NB4 (cell line): Measurements from ENCODE around the gene PER2.

ENCODE experiments used
- POLR2A ChIP-seq: IDR thresholded peaks from 2 replicates; pipeline ENCODE4 v1.6.1; 2011; ENCODE audit warnings: mild to moderate bottlenecking; ENCODE audit not compliant: insufficient read length; ENCODE audit errors: extremely low read depth
- TF ChIP-seq, protein P1 (sequence below): IDR thresholded peaks from one replicate; pipeline ENCODE4 v1.5.1; 2012; ENCODE audit warnings: low read depth, low read length

DNA sequence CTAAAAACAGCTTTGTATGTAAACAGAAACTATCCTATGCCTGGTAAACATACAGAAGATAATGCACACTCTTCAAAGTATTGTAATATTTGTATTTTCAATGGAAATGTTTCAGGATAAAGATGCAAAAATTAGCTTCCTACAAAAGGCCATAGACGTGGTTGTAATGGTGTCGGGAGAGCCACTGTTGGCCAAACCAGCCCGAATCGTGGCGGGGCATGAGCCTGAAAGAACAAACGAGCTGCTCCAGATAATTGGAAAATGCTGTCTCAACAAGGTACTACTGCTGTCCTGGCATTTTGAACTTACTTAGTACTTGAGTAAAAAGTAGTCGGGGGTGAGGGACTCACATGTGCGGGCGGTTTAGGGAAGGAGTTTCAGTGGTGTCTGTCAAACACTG lies 37.3 kb upstream of the PER2 start:
- TF ChIP-seq, protein P1, sequence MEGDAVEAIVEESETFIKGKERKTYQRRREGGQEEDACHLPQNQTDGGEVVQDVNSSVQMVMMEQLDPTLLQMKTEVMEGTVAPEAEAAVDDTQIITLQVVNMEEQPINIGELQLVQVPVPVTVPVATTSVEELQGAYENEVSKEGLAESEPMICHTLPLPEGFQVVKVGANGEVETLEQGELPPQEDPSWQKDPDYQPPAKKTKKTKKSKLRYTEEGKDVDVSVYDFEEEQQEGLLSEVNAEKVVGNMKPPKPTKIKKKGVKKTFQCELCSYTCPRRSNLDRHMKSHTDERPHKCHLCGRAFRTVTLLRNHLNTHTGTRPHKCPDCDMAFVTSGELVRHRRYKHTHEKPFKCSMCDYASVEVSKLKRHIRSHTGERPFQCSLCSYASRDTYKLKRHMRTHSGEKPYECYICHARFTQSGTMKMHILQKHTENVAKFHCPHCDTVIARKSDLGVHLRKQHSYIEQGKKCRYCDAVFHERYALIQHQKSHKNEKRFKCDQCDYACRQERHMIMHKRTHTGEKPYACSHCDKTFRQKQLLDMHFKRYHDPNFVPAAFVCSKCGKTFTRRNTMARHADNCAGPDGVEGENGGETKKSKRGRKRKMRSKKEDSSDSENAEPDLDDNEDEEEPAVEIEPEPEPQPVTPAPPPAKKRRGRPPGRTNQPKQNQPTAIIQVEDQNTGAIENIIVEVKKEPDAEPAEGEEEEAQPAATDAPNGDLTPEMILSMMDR = no peak
- no peak for TF ChIP-seq POLR2A
